DOHH2 (cell line): Measurements from ENCODE around the gene LGR5.

Experiments used
- H3F3A ChIP-seq: fragments of 200-600 bp; sonication (generic), shearing (Covaris generic); 2 replicates; pipeline ENCODE4 v1.6.0; 2016; ENCODE audit warnings: antibody characterized with exemption, mild to moderate bottlenecking; ENCODE audit not compliant: control insufficient read depth, insufficient read depth
- H3K27ac ChIP-seq: fragments of 200-600 bp; sonication (generic); 2 replicates; pipeline ENCODE4 v1.5.1; 2014; ENCODE audit warnings: low read depth, mild to moderate bottlenecking, low read length, moderate library complexity
- H3K27me3 ChIP-seq: fragments of 200-600 bp; sonication (generic); 2 replicates; pipeline ENCODE4 v1.6.1; 2014; ENCODE audit warnings: mild to moderate bottlenecking, low read length, mixed read lengths; ENCODE audit not compliant: control insufficient read depth
- H3K36me3 ChIP-seq: fragments of 200-600 bp; sonication (generic); 2 replicates; pipeline ENCODE4 v1.6.1; 2014; ENCODE audit warnings: mild to moderate bottlenecking, low read length, moderate library complexity, mixed read lengths; ENCODE audit not compliant: control insufficient read depth
- H3K4me1 ChIP-seq: fragments of 200-600 bp; sonication (generic); 2 replicates; pipeline ENCODE4 v1.6.1; 2014; ENCODE audit warnings: mild to moderate bottlenecking, low read length, mixed read lengths; ENCODE audit not compliant: control insufficient read depth
- H3K4me2 ChIP-seq: fragments of 200-600 bp; sonication (generic); 2 replicates; pipeline ENCODE4 v1.6.0; 2014; ENCODE audit warnings: mild to moderate bottlenecking, low read length, moderate library complexity
- H3K4me3 ChIP-seq: fragments of 200-600 bp; sonication (generic); 2 replicates; pipeline ENCODE4 v1.5.1; 2014; ENCODE audit warnings: mild to moderate bottlenecking, low read length, mixed read lengths
- H3K79me2 ChIP-seq: fragments of 200-600 bp; sonication (generic); 2 replicates; pipeline ENCODE4 v1.6.1; 2014; ENCODE audit warnings: mild to moderate bottlenecking, low read length, mixed read lengths; ENCODE audit not compliant: control insufficient read depth
- H3K9me2 ChIP-seq: fragments of 200-600 bp; sonication (generic); replicated peaks from 2 replicates; pipeline ENCODE4 v1.6.1; 2014; ENCODE audit warnings: mild to moderate bottlenecking, low read length, mixed read lengths; ENCODE audit not compliant: control insufficient read depth
- H3K9me3 ChIP-seq: fragments of 200-600 bp; sonication (generic); 2 replicates; pipeline ENCODE4 v1.6.1; 2014; ENCODE audit warnings: antibody characterized with exemption, low read length, mixed read lengths; ENCODE audit not compliant: control insufficient read depth, insufficient read depth
- H4K20me1 ChIP-seq: fragments of 200-600 bp; sonication (generic); 2 replicates; pipeline ENCODE4 v1.6.0; 2014; ENCODE audit warnings: low read depth, mild to moderate bottlenecking, antibody characterized with exemption, low read length, moderate library complexity; ENCODE audit not compliant: control insufficient read depth, insufficient read depth
- EZH2phosphoT487 ChIP-seq: fragments of 200-600 bp; sonication (generic); IDR thresholded peaks from 2 replicates; pipeline ENCODE4 v1.6.1; 2017; ENCODE audit warnings: borderline replicate concordance, mild to moderate bottlenecking, antibody characterized with exemption, low read length, moderate library complexity, mixed read lengths
- TF ChIP-seq, protein P1 (sequence below): fragments of 200-600 bp; sonication (generic); IDR thresholded peaks from one replicate; pipeline ENCODE4 v1.5.1; 2014; ENCODE audit warnings: antibody characterized with exemption, mild to moderate bottlenecking, low read depth, low read length; ENCODE audit not compliant: poor library complexity, severe bottlenecking

LGR5 gene

DNA sequence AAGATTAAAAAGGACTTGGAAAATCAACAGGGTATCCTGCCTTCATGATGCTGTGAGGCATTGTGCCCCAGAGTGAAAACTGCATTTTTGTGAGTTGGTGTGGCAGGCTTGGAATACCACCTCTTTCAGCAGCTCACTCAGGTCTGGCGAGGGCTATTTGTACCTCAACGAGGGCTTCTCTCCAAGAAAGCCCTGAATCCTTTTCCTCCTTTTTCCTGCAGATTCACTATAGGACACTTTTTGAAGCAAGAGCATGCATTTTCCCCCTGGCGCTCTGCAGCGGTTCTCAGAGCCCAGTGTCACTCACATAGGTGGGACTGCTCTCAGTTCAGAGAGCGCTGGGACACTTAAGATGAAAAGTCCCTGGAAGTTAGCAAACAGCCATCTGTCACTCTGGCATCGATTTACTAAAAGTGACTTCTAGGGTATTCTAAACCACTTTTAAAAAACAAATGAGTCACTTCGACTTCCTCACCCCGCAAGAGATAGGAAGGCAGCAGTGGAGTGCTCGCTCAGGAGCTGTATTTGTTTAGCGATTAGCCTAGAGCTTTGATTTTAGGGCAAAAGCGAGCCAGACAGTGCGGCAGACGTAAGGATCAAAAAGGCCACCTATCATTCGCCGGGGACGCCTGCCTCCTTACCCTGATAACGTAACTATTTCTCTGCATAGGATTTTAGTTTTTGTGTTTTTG is 782 bp upstream of the LGR5 start:
- no peaks in the 10 kb centered on the region for H3K36me3 ChIP-seq
- no peaks in the 10 kb centered on the region for H3K4me1 ChIP-seq
- H3F3A ChIP-seq: no peaks in the 10 kb centered on the region
- H4K20me1 ChIP-seq: no peaks in the 10 kb centered on the region
- no peaks in the 10 kb centered on the region for H3K9me2 ChIP-seq
- no peak overlapping the region for H3K4me3 ChIP-seq
- no peak overlapping the region for H3K4me2 ChIP-seq
- no peak overlapping the region for H3K27ac ChIP-seq
- H3K79me2 ChIP-seq: no peaks in the 10 kb centered on the region
- no peak for TF ChIP-seq EZH2phosphoT487
- TF ChIP-seq, protein P1, sequence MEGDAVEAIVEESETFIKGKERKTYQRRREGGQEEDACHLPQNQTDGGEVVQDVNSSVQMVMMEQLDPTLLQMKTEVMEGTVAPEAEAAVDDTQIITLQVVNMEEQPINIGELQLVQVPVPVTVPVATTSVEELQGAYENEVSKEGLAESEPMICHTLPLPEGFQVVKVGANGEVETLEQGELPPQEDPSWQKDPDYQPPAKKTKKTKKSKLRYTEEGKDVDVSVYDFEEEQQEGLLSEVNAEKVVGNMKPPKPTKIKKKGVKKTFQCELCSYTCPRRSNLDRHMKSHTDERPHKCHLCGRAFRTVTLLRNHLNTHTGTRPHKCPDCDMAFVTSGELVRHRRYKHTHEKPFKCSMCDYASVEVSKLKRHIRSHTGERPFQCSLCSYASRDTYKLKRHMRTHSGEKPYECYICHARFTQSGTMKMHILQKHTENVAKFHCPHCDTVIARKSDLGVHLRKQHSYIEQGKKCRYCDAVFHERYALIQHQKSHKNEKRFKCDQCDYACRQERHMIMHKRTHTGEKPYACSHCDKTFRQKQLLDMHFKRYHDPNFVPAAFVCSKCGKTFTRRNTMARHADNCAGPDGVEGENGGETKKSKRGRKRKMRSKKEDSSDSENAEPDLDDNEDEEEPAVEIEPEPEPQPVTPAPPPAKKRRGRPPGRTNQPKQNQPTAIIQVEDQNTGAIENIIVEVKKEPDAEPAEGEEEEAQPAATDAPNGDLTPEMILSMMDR: no peak
- H3K9me3 ChIP-seq: peaks cover 19% of the 10 kb centered on the region
- H3K27me3 ChIP-seq: peaks cover 12% of the 10 kb centered on the region

DNA sequence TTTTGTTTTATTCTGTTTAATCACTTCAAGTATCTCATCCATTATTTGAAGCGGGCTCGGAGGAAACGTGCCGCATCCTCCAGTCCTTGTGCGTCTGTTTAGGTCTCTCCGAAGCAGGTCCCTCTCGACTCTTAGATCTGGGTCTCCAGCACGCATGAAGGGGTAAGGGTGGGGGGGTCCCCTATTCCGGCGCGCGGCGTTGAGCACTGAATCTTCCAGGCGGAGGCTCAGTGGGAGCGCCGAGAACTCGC is 311 bp upstream of the LGR5 start:
- H3K4me3 ChIP-seq: no peak overlapping the region
- H3K36me3 ChIP-seq: no peaks in the 10 kb centered on the region
- H4K20me1 ChIP-seq: no peaks in the 10 kb centered on the region
- peaks cover 12% of the 10 kb centered on the region for H3K27me3 ChIP-seq
- peaks cover 19% of the 10 kb centered on the region for H3K9me3 ChIP-seq
- H3K79me2 ChIP-seq: no peaks in the 10 kb centered on the region
- TF ChIP-seq, protein P1: no peak
- no peak for TF ChIP-seq EZH2phosphoT487
- no peak overlapping the region for H3K27ac ChIP-seq
- no peak overlapping the region for H3K4me2 ChIP-seq
- H3F3A ChIP-seq: no peaks in the 10 kb centered on the region
- H3K4me1 ChIP-seq: no peaks in the 10 kb centered on the region
- no peaks in the 10 kb centered on the region for H3K9me2 ChIP-seq

DNA sequence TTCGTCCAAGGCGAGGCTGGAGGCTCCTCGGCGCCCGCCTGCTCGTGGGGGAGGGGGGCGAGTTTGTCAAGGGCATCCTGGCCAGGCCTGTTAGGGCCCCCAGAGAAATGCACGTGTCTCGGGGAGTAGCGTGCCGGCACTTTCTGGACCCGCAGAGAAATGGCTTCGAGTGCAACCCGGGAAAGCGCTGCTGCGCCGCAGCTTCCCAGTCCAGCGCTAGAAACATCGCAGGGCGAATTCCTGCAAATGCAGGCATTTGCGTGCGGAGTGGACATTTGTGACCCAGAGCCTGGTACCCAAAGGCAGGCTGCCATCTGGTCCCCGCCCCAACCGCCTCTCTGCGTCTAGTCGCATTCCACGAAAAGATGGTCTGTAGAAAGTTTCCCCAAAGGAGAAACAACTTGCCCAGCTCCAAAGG is 756 bp downstream of the LGR5 start:
- Histone ChIP-seq H3K27me3 (peaks cover 12% of the 10 kb centered on the region), H3K4me2 (no peak overlapping the region), H3K79me2 (no peaks in the 10 kb centered on the region), H3K9me3 (peaks cover 19% of the 10 kb centered on the region), H4K20me1 (no peaks in the 10 kb centered on the region), H3K4me1 (no peaks in the 10 kb centered on the region), H3K4me3 (no peak overlapping the region), H3F3A (no peaks in the 10 kb centered on the region), H3K9me2 (no peaks in the 10 kb centered on the region), H3K36me3 (no peaks in the 10 kb centered on the region), H3K27ac (no peak overlapping the region)
- no peak for TF ChIP-seq EZH2phosphoT487
- TF ChIP-seq, protein P1: no peak
